Stimulated activated CD4-positive, alpha-beta T cell treated with anti-CD3 and anti-CD28 coated beads, TNF-alpha, amount 100 ng/mL, for 24 hours (primary cell): ENCODE data around the gene ADAM11.
A peak's percentile ranks its signal among the peaks of the same experiment; 100 is the strongest.

ENCODE experiments used
- DNase-seq, 3 experiments: peaks; one replicate each; pipeline ENCODE4 v3.0.0-alpha.2; 2020; ENCODE audit warnings: low read depth in 3 of 3

Gene ADAM11

GRCh38 chr17:44757045-44757917 is 1.5 kb upstream of the ADAM11 start:
- DNase-seq = no peak

DNA sequence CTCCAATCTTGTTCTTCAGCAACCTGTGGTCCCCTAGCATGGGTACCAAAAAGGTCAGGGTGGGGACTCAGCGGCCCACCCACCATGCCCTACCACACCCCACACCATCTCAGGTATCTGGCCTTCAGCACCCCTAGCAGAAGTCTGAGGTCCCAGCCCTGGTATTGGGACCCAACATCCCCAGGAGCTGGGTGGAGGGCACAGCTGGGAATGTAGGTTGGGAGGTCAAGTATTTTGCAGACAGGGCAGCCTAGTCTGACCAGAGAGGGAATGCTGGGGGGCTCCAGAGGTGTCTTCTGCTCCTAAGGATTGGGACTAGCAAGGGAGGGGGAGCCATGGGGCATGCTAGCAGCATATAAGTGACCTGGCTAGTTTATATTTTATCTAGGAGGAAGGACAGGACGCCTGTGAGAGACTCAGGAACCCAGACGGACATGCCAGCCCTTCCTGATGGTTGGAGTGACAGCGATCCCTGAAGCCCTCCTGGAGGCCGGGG is 822 bp upstream of the ADAM11 start:
- no peak for DNase-seq

- no peak for DNase-seq
Observed at GRCh38 chr17:44759086-44759915, 513 bp downstream of the ADAM11 start.

DNA sequence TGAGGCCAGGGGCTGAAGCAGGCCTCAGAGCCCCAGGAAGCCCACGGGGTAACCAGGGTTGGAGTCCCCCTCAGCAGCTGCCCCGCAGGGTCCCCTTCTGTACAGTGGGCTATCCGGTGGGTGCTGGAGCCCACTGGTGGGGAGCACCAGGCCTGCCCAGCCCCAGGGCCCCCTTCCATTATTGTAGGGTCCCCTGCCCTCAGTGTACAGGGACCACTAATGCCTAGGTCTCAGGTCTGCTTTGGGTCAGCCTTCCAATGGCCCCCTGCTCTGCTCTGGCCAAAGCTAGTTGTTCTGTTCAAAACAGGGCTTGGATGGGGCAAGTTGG is 1.1 kb downstream of the ADAM11 start:
- DNase-seq = no peak

DNA sequence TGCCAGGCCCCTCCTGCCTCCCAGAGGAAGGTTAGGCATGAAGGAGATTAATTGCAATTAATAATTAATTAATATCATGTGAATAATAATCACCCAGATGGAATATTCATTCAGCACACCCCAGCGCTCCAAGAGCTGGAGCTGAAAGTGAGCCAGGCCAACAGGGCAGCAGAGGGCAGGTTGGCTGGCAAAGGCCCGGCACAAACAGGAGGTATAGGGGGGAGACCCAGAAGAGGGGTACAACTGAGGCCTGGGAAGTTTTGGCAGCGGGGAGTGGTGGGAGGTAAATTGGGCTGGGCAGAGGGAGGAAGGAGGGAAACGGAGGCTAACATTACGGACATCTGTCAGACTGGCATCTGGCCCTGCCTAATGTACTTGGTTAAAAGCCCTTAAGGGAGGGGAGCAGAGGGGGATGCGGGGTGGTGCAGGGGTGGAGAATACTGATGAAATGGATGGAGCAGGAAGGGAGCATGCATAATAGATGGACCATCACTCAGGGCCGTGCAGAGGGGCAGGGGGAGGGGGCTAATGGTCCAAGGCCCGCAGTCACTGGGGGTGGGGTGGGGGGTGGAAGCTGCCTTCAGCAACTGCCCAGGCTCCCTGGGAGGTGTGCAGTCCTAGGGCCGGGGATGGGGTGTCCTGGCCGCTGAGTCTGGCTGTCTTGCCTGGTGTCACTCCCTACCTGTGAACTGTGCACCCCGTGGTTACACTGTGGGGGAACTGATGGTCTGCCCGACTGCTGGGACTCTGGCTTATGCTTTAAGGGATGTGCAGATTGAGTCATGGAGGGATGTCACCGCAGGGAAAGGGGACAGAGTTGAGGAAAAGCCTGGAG is 1.9 kb downstream of the ADAM11 start:
- no peak for DNase-seq

DNA sequence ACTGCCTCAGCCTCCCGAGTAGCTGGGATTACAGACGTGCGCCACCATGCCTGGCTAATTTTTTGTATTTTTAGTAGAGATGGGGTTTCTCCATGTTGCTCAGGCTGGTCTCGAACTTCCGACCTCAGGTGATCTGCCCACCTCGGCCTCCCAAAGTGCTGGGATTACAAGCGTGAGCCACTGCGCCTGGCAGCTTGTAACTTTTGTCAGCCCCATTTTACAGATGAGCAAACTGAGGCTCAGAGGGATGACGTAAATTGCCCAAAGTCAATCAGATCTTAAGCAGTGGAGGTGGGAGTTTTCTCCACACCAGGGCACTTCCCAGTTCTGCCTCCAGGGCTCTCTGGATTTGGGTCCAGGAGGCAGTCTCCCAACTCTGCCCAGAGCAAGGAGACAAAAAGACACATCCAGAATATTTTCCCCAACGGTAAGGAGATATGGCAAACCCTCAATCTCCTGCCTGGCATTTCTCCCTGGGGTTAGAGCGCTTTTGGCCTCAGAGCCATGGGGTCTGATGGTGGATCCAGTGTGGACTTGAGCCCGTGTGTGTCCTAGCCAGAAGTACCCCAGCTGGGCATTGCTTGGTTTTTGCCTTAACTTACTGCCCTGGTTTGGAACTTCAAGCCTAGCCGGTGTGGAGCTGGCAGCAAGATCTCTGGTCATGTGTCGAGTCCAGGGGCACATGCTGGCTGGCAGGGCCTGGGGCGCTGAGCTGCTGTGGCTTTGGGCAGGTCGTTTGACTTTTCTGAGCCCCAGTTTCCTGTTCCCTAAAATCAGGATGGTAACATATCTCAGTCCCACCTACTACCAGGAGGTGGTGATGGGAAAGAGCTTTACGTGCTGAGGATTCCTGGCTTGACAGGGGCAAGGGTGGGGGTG is 3.4 kb downstream of the ADAM11 start:
- no peak for DNase-seq

DNA sequence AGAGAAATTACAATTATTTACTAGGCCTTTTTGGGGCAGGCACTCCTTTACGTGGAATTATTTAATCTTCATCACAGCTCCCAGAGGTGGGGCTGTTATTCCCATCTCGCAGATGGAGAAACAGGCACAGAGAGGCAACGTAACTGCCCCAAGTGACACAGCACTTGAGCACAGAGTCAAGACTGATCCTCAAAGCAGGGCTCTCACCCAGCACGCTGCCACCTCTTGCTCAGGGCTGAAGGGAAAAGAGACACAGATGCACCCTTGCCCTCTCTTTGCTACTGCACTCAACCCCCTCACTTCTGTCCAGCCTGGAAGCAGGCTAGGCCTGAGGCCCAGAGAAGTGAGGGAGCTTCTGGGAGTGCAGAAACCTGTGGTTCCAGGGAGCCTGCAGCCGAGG is 4.4 kb downstream of the ADAM11 start:
- DNase-seq = no peak

GRCh38 chr17:44765965-44766364 is 7.2 kb downstream of the ADAM11 start:
- DNase-seq = no peak

GRCh38 chr17:44766409-44767038 is 7.7 kb downstream of the ADAM11 start:
- no peak for DNase-seq

GRCh38 chr17:44767493-44767892 is 8.7 kb downstream of the ADAM11 start:
- no peak for DNase-seq

- DNase-seq = no peak
Observed at GRCh38 chr17:44768505-44769142, 9.8 kb downstream of the ADAM11 start.

GRCh38 chr17:44769230-44769629 is 10.4 kb downstream of the ADAM11 start:
- DNase-seq = no peak

GRCh38 chr17:44769647-44770084 is 10.9 kb downstream of the ADAM11 start:
- DNase-seq = no peak

GRCh38 chr17:44770166-44770925 is 11.6 kb downstream of the ADAM11 start:
- no peak for DNase-seq

DNA sequence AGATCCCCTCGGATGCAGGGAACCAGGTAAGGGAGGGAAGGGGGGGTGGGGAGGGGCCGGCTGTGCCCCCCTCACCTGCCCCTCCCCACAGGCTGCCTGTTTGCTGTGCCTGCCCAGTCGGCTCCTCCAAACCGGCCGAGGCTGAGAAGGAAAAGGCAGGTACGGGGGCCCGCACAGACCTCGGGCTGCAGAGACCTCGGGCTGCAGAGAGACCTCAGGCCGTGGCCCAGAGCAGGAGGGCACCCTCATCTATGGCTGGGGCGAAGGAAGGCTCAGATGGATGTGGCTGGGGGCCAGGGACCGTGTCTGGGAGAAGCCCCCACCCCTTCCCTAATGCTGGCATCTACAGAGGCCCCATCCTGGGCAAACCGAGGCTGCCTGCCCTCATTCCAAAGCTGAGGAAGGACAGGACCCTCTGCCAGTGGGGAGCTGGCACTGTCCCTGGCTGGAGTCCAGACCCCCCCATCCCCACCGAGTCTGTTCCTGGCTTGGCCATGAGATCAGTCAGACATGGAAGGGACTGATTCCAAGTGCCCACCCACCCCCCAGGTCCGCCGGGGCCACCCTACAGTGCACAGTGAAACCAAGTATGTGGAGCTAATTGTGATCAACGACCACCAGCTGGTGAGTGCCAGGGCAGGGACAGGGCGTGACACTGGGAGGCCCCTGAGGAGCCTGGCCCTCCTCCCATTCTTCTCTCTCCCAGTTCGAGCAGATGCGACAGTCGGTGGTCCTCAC is 13.7 kb downstream of the ADAM11 start:
- no peak for DNase-seq

GRCh38 chr17:44773140-44773539 is 14.4 kb downstream of the ADAM11 start:
- no peak for DNase-seq

- peak; percentile 73 to 90 (median 85) for DNase-seq
Observed at GRCh38 chr17:44774271-44775135, 15.7 kb downstream of the ADAM11 start.
